GM12875 (cell line): ENCODE data around the gene SLC9A9.
"Not testable (repeated sequence)": the region's sequence is repeated elsewhere in the genome, so short reads cannot be mapped to it uniquely, and the experiment has no call there.

ENCODE experiments used
- H3K4me3 ChIP-seq: one replicate; pipeline ENCODE4 v1.5.1; 2011; ENCODE audit warnings: low read depth, low read length, control low read depth
- CTCF ChIP-seq: IDR thresholded peaks from 2 replicates; pipeline ENCODE4 v1.5.1; 2011; ENCODE audit warnings: low read depth, mild to moderate bottlenecking, control low read depth, inconsistent platforms, low read length, moderate library complexity, borderline replicate concordance; ENCODE audit not compliant: insufficient read depth

Gene SLC9A9

GRCh38 chr3:143442814-143443447 is 405.3 kb downstream of the SLC9A9 start:
- TF ChIP-seq CTCF, result no peak
- H3K4me3 ChIP-seq, result no peak overlapping the region

GRCh38 chr3:143441516-143442171 is 406.6 kb downstream of the SLC9A9 start:
- H3K4me3 ChIP-seq, result no peak overlapping the region
- TF ChIP-seq CTCF, result no peak

- no peak overlapping the region for H3K4me3 ChIP-seq
- no peak for TF ChIP-seq CTCF
Observed at GRCh38 chr3:143439817-143440216, 408.5 kb downstream of the SLC9A9 start.

- TF ChIP-seq CTCF, result no peak
- no peak overlapping the region for H3K4me3 ChIP-seq
Observed at GRCh38 chr3:143437405-143437804, 410.9 kb downstream of the SLC9A9 start.

GRCh38 chr3:143436231-143436930 is 411.9 kb downstream of the SLC9A9 start:
- TF ChIP-seq CTCF, result no peak
- no peak overlapping the region for H3K4me3 ChIP-seq

GRCh38 chr3:143433787-143434378 is 414.4 kb downstream of the SLC9A9 start:
- H3K4me3 ChIP-seq, result no peak overlapping the region
- TF ChIP-seq CTCF, result peak; percentile 63

GRCh38 chr3:143431298-143431697 is 417.0 kb downstream of the SLC9A9 start:
- not testable (repeated sequence) for H3K4me3 ChIP-seq
